Stimulated activated CD4-positive, alpha-beta T cell treated with anti-CD3 and anti-CD28 coated beads, Interleukin-2, amount 100 ng/mL, for 48 hours (primary cell): ENCODE data around the gene RAB31.
"Not testable (repeated sequence)": the region's sequence is repeated elsewhere in the genome, so short reads cannot be mapped to it uniquely, and the experiment has no call there.

Source experiments
- DNase-seq, 2 donors: peaks; one replicate each; pipeline ENCODE4 v3.0.0-alpha.2; 2020

RAB31 gene

GRCh38 chr18:9708057-9708433, at the start of gene RAB31:
RAB31 (plus strand) TSS chr18:9708301; CDS start chr18:9708406, 105 bp downstream.
- DNase-seq: no peak

GRCh38 chr18:9659499-9660375, 48.4 kb upstream of the RAB31 start:
- DNase-seq: no peak

- DNase-seq: no peak
Measured at GRCh38 chr18:9661564-9661963, 46.5 kb upstream of the RAB31 start.

GRCh38 chr18:9663377-9663776, 44.7 kb upstream of the RAB31 start:
- DNase-seq: no peak

GRCh38 chr18:9665314-9665713, 42.8 kb upstream of the RAB31 start:
- no peak for DNase-seq

- no peak for DNase-seq
Measured at GRCh38 chr18:9666548-9666947, 41.6 kb upstream of the RAB31 start.

GRCh38 chr18:9669016-9669415, 39.1 kb upstream of the RAB31 start:
- DNase-seq: no peak

GRCh38 chr18:9671214-9671613, 36.9 kb upstream of the RAB31 start:
- DNase-seq: no peak

GRCh38 chr18:9673296-9674251, 34.5 kb upstream of the RAB31 start:
- peak; percentile 3 to 7 for DNase-seq

GRCh38 chr18:9678216-9678615, 29.9 kb upstream of the RAB31 start:
- DNase-seq: not testable (repeated sequence)

- no peak for DNase-seq
Measured at GRCh38 chr18:9679125-9679524, 29.0 kb upstream of the RAB31 start.

GRCh38 chr18:9681217-9681616, 26.9 kb upstream of the RAB31 start:
- no peak for DNase-seq

GRCh38 chr18:9682572-9682971, 25.5 kb upstream of the RAB31 start:
- DNase-seq: no peak

- no peak for DNase-seq
Measured at GRCh38 chr18:9683418-9684396, 24.4 kb upstream of the RAB31 start.

- no peak for DNase-seq
Measured at GRCh38 chr18:9684881-9685614, 23.1 kb upstream of the RAB31 start.

- no peak for DNase-seq
Measured at GRCh38 chr18:9685615-9685890, 22.5 kb upstream of the RAB31 start.

- DNase-seq: no peak
Measured at GRCh38 chr18:9688036-9688741, 19.9 kb upstream of the RAB31 start.

- DNase-seq: no peak
Measured at GRCh38 chr18:9689253-9689652, 18.8 kb upstream of the RAB31 start.

- no peak for DNase-seq
Measured at GRCh38 chr18:9690418-9691188, 17.5 kb upstream of the RAB31 start.

GRCh38 chr18:9691235-9691634, 16.9 kb upstream of the RAB31 start:
- no peak for DNase-seq

- no peak for DNase-seq
Measured at GRCh38 chr18:9694174-9694573, 13.9 kb upstream of the RAB31 start.
